Fibroblast of lung (primary cell): ENCODE measurements around the gene SMARCD1.

Experiments
- CTCF ChIP-seq, 2 donors: IDR thresholded peaks in 1 of 2; conservative IDR thresholded peaks in 1 of 2; 1 replicate in 1 of 2; 2 replicates in 1 of 2; pipeline ENCODE4 v1.5.1; 2011 to 2012; ENCODE audit warnings: low read length in 2 of 2, control low read depth in 1 of 2, inconsistent platforms in 1 of 2, low read depth in 1 of 2, mild to moderate bottlenecking in 1 of 2
- EZH2 ChIP-seq: IDR thresholded peaks from 2 replicates; pipeline ENCODE4 v1.5.1; 2012; ENCODE audit warnings: low read length, control low read depth, mild to moderate bottlenecking; ENCODE audit errors: missing control alignments

- peak in 1 of 2 donors; percentile 51 for TF ChIP-seq CTCF (conservative IDR thresholded peaks at IDR 0.05 in 1 of 2, IDR thresholded peaks at IDR 0.05 in 1 of 2; ENCODE audit: low read depth in 1 of 2, low read length in 2 of 2)
- no peak for TF ChIP-seq EZH2
Measured at GRCh38 chr12:50132505-50133135, 47.5 kb downstream of the SMARCD1 start.
